ENCODE data around the gene ROM1.
A peak's percentile ranks its signal among the peaks of the same experiment; 100 is the strongest.

- TF ChIP-seq CTCF (IDR thresholded peaks at IDR 0.05; ENCODE audit: extremely low read depth in 1 of 2, insufficient read depth in 1 of 2, low read depth in 1 of 2, low read length in 2 of 2), result peak in 1 of 2 donors; percentile 12
- TF ChIP-seq EZH2 (IDR thresholded peaks at IDR 0.05; ENCODE audit: borderline replicate concordance, low read depth, low read length, severe bottlenecking), result no peak
- TF ChIP-seq POLR2A (IDR thresholded peaks at IDR 0.05; ENCODE audit: low read depth, low read length), result no peak
- TF ChIP-seq POLR2AphosphoS5 (IDR thresholded peaks at IDR 0.05; ENCODE audit: insufficient read depth, low read depth, low read length), result no peak
- no peak for TF ChIP-seq MYC (IDR thresholded peaks at IDR 0.05; ENCODE audit: low read depth, low read length)
- TF ChIP-seq FOS (IDR thresholded peaks at IDR 0.05; ENCODE audit: borderline replicate concordance, insufficient read depth, low read length), result no peak
These were observed 14.7 kb downstream of the ROM1 start for GRCh38 chr11:62627713-62628112.

Measured in endothelial cell of umbilical vein (primary cell).